Erythroblast (primary cell): ENCODE data around the gene PLAAT5.

Source experiments
- GATA1 ChIP-seq: IDR thresholded peaks from 2 replicates; pipeline ENCODE4 v1.6.1; 2011; ENCODE audit warnings: low read depth, mild to moderate bottlenecking, control low read depth, low read length, moderate library complexity
- POLR2A ChIP-seq: IDR thresholded peaks from 2 replicates; pipeline ENCODE4 v1.6.1; 2011; ENCODE audit warnings: mild to moderate bottlenecking, low read length

- no peak for TF ChIP-seq POLR2A
- TF ChIP-seq GATA1: no peak
These were observed 27.6 kb upstream of the PLAAT5 start for GRCh38 chr11:63518548-63518947.
